Activated CD4-positive, alpha-beta T cell treated with anti-CD3 and anti-CD28 coated beads, Interleukin-2, Interleukin-4, amounts not matched to agents 100 ng/mL and 50 ng/mL, durations not matched to agents 16 hours and 8 hours (primary cell): ENCODE data around the gene PADI3.
"Not testable (repeated sequence)": the region's sequence is repeated elsewhere in the genome, so short reads cannot be mapped to it uniquely, and the experiment has no call there.

Experiments
- DNase-seq: peaks from one replicate; pipeline ENCODE4 v3.0.0-alpha.2; 2020; ENCODE audit warnings: low spot score

The PADI3 gene

GRCh38 chr1:17241011-17241779, 7.7 kb upstream of the PADI3 start:
- not testable (repeated sequence) for DNase-seq

- not testable (repeated sequence) for DNase-seq
Measured at GRCh38 chr1:17241780-17242074, 7.2 kb upstream of the PADI3 start.

- DNase-seq: no peak
Measured at GRCh38 chr1:17243274-17243673, 5.6 kb upstream of the PADI3 start.

GRCh38 chr1:17244821-17245740, 3.8 kb upstream of the PADI3 start:
- no peak for DNase-seq

- DNase-seq: no peak
Measured at GRCh38 chr1:17245816-17246325, 3.0 kb upstream of the PADI3 start.

GRCh38 chr1:17246971-17247370, 1.9 kb upstream of the PADI3 start:
- no peak for DNase-seq

- DNase-seq: no peak
Measured at GRCh38 chr1:17250601-17251000, 1.7 kb downstream of the PADI3 start.

- DNase-seq: no peak
Measured at GRCh38 chr1:17251246-17251645, 2.3 kb downstream of the PADI3 start.

GRCh38 chr1:17251701-17252376, 2.9 kb downstream of the PADI3 start:
- no peak for DNase-seq

- no peak for DNase-seq
Measured at GRCh38 chr1:17255336-17255735, 6.4 kb downstream of the PADI3 start.

GRCh38 chr1:17258116-17258757, 9.3 kb downstream of the PADI3 start:
- no peak for DNase-seq

GRCh38 chr1:17258758-17259130, 9.8 kb downstream of the PADI3 start:
- no peak for DNase-seq

- no peak for DNase-seq
Measured at GRCh38 chr1:17259233-17259873, 10.5 kb downstream of the PADI3 start.

GRCh38 chr1:17260264-17260663, 11.4 kb downstream of the PADI3 start:
- no peak for DNase-seq

GRCh38 chr1:17260738-17261137, 11.8 kb downstream of the PADI3 start:
- DNase-seq: no peak

- DNase-seq: no peak
Measured at GRCh38 chr1:17263936-17264335, 15.0 kb downstream of the PADI3 start.

GRCh38 chr1:17264470-17264869, 15.6 kb downstream of the PADI3 start:
- no peak for DNase-seq

- DNase-seq: no peak
Measured at GRCh38 chr1:17265162-17265561, 16.3 kb downstream of the PADI3 start.

GRCh38 chr1:17265950-17266349, 17.1 kb downstream of the PADI3 start:
- DNase-seq: no peak

- no peak for DNase-seq
Measured at GRCh38 chr1:17270891-17271765, 22.2 kb downstream of the PADI3 start.

- DNase-seq: no peak
Measured at GRCh38 chr1:17272066-17272465, 23.2 kb downstream of the PADI3 start.
